SIG-M5 (cell line): Measurements from ENCODE around the gene CABLES1.

Experiments used
- DNase-seq: peaks from one replicate; lab custom pipeline; 2025; lab: John Stamatoyannopoulos, UW

The CABLES1 gene

GRCh38 chr18:23243816-23244215 lies 108.5 kb downstream of the CABLES1 start:
- no peak for DNase-seq

GRCh38 chr18:23244401-23244800 lies 109.1 kb downstream of the CABLES1 start:
- DNase-seq, result no peak

GRCh38 chr18:23245461-23245860 lies 110.2 kb downstream of the CABLES1 start:
- no peak for DNase-seq

- DNase-seq, result no peak
Observed at GRCh38 chr18:23247331-23247730, 112.0 kb downstream of the CABLES1 start.

- DNase-seq, result no peak
Observed at GRCh38 chr18:23247896-23248295, 112.6 kb downstream of the CABLES1 start.

GRCh38 chr18:23248826-23249225 lies 113.5 kb downstream of the CABLES1 start:
- no peak for DNase-seq

GRCh38 chr18:23249348-23249747 lies 114.1 kb downstream of the CABLES1 start:
- no peak for DNase-seq

GRCh38 chr18:23250893-23251656 lies 115.8 kb downstream of the CABLES1 start:
- DNase-seq, result no peak

- DNase-seq, result no peak
Observed at GRCh38 chr18:23253630-23254029, 118.3 kb downstream of the CABLES1 start.

- no peak for DNase-seq
Observed at GRCh38 chr18:23257137-23257536, 121.9 kb downstream of the CABLES1 start.

- no peak for DNase-seq
Observed at GRCh38 chr18:23257686-23258565, 122.6 kb downstream of the CABLES1 start.

GRCh38 chr18:23258566-23259469 lies 123.5 kb downstream of the CABLES1 start:
- DNase-seq, result no peak

- DNase-seq, result no peak
Observed at GRCh38 chr18:23259701-23260681, 124.7 kb downstream of the CABLES1 start.

- DNase-seq, result no peak
Observed at GRCh38 chr18:23260926-23261590, 125.8 kb downstream of the CABLES1 start.

- DNase-seq, result no peak
Observed at GRCh38 chr18:23263551-23264235, 128.4 kb downstream of the CABLES1 start.

GRCh38 chr18:23265682-23266399 lies 130.6 kb downstream of the CABLES1 start:
- DNase-seq, result no peak

- no peak for DNase-seq
Observed at GRCh38 chr18:23266717-23267446, 131.6 kb downstream of the CABLES1 start.

- no peak for DNase-seq
Observed at GRCh38 chr18:23267447-23267776, 132.1 kb downstream of the CABLES1 start.
